Breast epithelium (tissue), 4 donors: ENCODE data around the gene HS6ST3. TPM values are rescaled to one million over a fixed set of nuclear protein-coding genes. Genes with fewer than 3 reads are reported as not detected.

Experiments
- DNase-seq, 2 donors: peaks; one replicate each; pipeline ENCODE4 v3.0.0-alpha.2; 2019; ENCODE audit warnings: low spot score in 2 of 2
- H3K27ac ChIP-seq, 2 donors: fragments of 200-600 bp; sonication (generic) in 1 of 2; one replicate each; pipeline ENCODE4 v1.5.1; 2016 to 2019; ENCODE audit warnings: mild to moderate bottlenecking in 1 of 2
- H3K27me3 ChIP-seq, 2 donors: fragments of 200-600 bp; sonication (generic) in 1 of 2; one replicate each; pipeline versions ENCODE4 v1.5.1 to v1.6.0; 2017 to 2019; ENCODE audit warnings: control low read depth in 1 of 2, mild to moderate bottlenecking in 1 of 2
- H3K36me3 ChIP-seq: fragments of 200-600 bp; one replicate; pipeline ENCODE4 v1.5.1; 2019
- H3K4me1 ChIP-seq, 2 donors: fragments of 200-600 bp; sonication (generic); one replicate each; pipeline ENCODE4 v1.5.1; 2016 to 2019; ENCODE audit warnings: control low read depth in 1 of 2
- H3K4me3 ChIP-seq, 3 donors: fragments of 200-600 bp; sonication (generic); 1 replicate in 2 of 3; 2 replicates in 1 of 3; pipeline ENCODE4 v1.5.1; 2016 to 2019; ENCODE audit warnings: mild to moderate bottlenecking in 3 of 3, moderate library complexity in 2 of 3
- H3K9me3 ChIP-seq, 2 donors: fragments of 200-600 bp; sonication (generic) in 1 of 2; one replicate each; pipeline ENCODE4 v1.5.1; 2016 to 2019; ENCODE audit warnings: control low read depth in 1 of 2
- POLR2A ChIP-seq: fragments of 450-650 bp; IDR thresholded peaks from one replicate; pipeline ENCODE4 v1.6.1; 2016; ENCODE audit warnings: antibody characterized with exemption, mild to moderate bottlenecking, moderate library complexity
- POLR2AphosphoS5 ChIP-seq, 3 donors: sonication (generic); formaldehyde crosslinking; IDR thresholded peaks; one replicate each; pipeline ENCODE4 v1.6.1; 2017; ENCODE audit warnings: antibody characterized with exemption in 3 of 3
- intact Hi-C: fragments of 100-400 bp; cut with DNase I; formaldehyde crosslinking; loops from one replicate; pipeline ENCODE4 v1.15.1; 2023; ENCODE audit warnings: low total_unique reads
- total RNA-seq, 3 donors: library from RNA; depleted of rRNA; stranded (reverse); fragments of >200 nt; gene quantifications; one replicate each; pipeline ENCODE4 v1.1.0, GENCODE V29; 2016
- TF ChIP-seq, protein P1 (sequence below), 3 donors: fragments of 450-650 bp; IDR thresholded peaks; one replicate each; pipeline ENCODE4 v1.5.1; 2016 to 2017; ENCODE audit warnings: antibody characterized with exemption in 3 of 3, mild to moderate bottlenecking in 3 of 3, moderate library complexity in 3 of 3

HS6ST3 gene
- total RNA-seq, 3 donors from 2014 or later = under 0.01 to 1.3 (median 0.59) TPM

GRCh38 chr13:96052656-96053002 is 37.3 kb upstream of the HS6ST3 start:
- no peaks in the 10 kb centered on the region for H3K36me3 ChIP-seq
- H3K27ac ChIP-seq = peak overlapping the region; percentile 85 to 90
- no peak for DNase-seq
- peak overlapping the region; percentile 80 to 100 (median 99) for H3K4me3 ChIP-seq
- no peaks in the 10 kb centered on the region for H3K4me1 ChIP-seq
- TF ChIP-seq POLR2AphosphoS5 (IDR thresholded peaks at IDR 0.05) = no peak
- no peak for TF ChIP-seq POLR2A
- TF ChIP-seq, protein P1, sequence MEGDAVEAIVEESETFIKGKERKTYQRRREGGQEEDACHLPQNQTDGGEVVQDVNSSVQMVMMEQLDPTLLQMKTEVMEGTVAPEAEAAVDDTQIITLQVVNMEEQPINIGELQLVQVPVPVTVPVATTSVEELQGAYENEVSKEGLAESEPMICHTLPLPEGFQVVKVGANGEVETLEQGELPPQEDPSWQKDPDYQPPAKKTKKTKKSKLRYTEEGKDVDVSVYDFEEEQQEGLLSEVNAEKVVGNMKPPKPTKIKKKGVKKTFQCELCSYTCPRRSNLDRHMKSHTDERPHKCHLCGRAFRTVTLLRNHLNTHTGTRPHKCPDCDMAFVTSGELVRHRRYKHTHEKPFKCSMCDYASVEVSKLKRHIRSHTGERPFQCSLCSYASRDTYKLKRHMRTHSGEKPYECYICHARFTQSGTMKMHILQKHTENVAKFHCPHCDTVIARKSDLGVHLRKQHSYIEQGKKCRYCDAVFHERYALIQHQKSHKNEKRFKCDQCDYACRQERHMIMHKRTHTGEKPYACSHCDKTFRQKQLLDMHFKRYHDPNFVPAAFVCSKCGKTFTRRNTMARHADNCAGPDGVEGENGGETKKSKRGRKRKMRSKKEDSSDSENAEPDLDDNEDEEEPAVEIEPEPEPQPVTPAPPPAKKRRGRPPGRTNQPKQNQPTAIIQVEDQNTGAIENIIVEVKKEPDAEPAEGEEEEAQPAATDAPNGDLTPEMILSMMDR (IDR thresholded peaks at IDR 0.05) = no peak
- intact Hi-C loops = no loop called here
- no peaks in the 10 kb centered on the region for H3K27me3 ChIP-seq
- no peaks in the 10 kb centered on the region for H3K9me3 ChIP-seq

GRCh38 chr13:96053003-96053703 is 36.8 kb upstream of the HS6ST3 start, which contains the start of gene UGGT2:
Gene UGGT2 (minus strand): TSS chr13:96053401. CDS start chr13:96053312, 89 bp downstream.
- TF ChIP-seq, protein P1 (IDR thresholded peaks at IDR 0.05) = no peak
- TF ChIP-seq POLR2A (peak; percentile 28), POLR2AphosphoS5 (IDR thresholded peaks at IDR 0.05) (peak; percentile 50 to 76 (median 70))
- Histone ChIP-seq H3K27ac (peak within 1 kb of the TSS; percentile 85 to 90), H3K36me3 (no peaks in the 10 kb centered on the region), H3K9me3 (no peaks in the 10 kb centered on the region), H3K4me1 (no peaks in the 10 kb centered on the region), H3K4me3 (peak within 1 kb of the TSS; percentile 80 to 100 (median 99)), H3K27me3 (no peaks in the 10 kb centered on the region)
- intact Hi-C loops = no loop called here
- peak; percentile 88 to 93 for DNase-seq

- H3K36me3 ChIP-seq = no peaks in the 10 kb centered on the region
- no peaks in the 10 kb centered on the region for H3K9me3 ChIP-seq
- H3K27me3 ChIP-seq = no peaks in the 10 kb centered on the region
- intact Hi-C loops = no loop called here
- H3K4me3 ChIP-seq = no peak overlapping the region
- no peaks in the 10 kb centered on the region for H3K4me1 ChIP-seq
- no peak overlapping the region for H3K27ac ChIP-seq
- DNase-seq = no peak
- TF ChIP-seq, protein P1 (IDR thresholded peaks at IDR 0.05) = no peak
- TF ChIP-seq POLR2AphosphoS5 (IDR thresholded peaks at IDR 0.05) (no peak), POLR2A (no peak)
Observed at GRCh38 chr13:96065849-96066248, 24.1 kb upstream of the HS6ST3 start.

DNA sequence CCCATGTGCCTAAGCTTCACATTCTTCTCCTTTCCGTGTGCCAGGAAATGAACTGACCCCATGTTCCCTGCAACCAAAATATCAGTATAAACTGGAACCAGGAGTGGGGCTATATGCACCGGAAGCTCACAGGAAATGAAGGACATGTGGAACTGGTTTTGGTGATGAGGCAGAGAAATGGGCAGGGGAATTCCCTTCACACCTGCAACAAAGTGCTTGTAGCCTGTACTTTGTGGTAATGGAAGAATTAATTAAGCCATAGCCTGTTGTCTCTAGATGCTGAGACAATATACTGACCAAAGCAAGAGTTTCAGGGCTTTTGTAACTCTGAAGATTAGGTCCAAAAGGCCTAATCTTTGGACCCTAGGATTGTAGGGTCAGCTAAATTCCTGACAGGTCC is 21.2 kb upstream of the HS6ST3 start:
- intact Hi-C loops = no loop called here
- no peak overlapping the region for H3K4me3 ChIP-seq
- H3K9me3 ChIP-seq = no peaks in the 10 kb centered on the region
- peaks cover 0 to 14% of the 10 kb centered on the region in 2 donors for H3K27me3 ChIP-seq
- H3K27ac ChIP-seq = no peak overlapping the region
- no peaks in the 10 kb centered on the region for H3K36me3 ChIP-seq
- no peak for DNase-seq
- TF ChIP-seq, protein P1 (IDR thresholded peaks at IDR 0.05) = no peak
- TF ChIP-seq POLR2AphosphoS5 (IDR thresholded peaks at IDR 0.05) (no peak), POLR2A (no peak)
- no peaks in the 10 kb centered on the region for H3K4me1 ChIP-seq

GRCh38 chr13:96071504-96071903 is 18.4 kb upstream of the HS6ST3 start:
- TF ChIP-seq, protein P1 (IDR thresholded peaks at IDR 0.05) = no peak
- no peak for TF ChIP-seq POLR2A
- TF ChIP-seq POLR2AphosphoS5 (IDR thresholded peaks at IDR 0.05) = no peak

More at GRCh38 chr13:96071504-96071903, 18.4 kb upstream of the HS6ST3 start:
- intact Hi-C loops = no loop called here
- Histone ChIP-seq H3K27ac (no peak overlapping the region), H3K4me1 (no peaks in the 10 kb centered on the region), H3K27me3 (peaks cover 0 to 14% of the 10 kb centered on the region in 2 donors), H3K4me3 (no peak overlapping the region), H3K36me3 (no peaks in the 10 kb centered on the region), H3K9me3 (no peaks in the 10 kb centered on the region)
- no peak for DNase-seq
